Measurements from ENCODE around the gene GNAT1.

Gene GNAT1

DNA sequence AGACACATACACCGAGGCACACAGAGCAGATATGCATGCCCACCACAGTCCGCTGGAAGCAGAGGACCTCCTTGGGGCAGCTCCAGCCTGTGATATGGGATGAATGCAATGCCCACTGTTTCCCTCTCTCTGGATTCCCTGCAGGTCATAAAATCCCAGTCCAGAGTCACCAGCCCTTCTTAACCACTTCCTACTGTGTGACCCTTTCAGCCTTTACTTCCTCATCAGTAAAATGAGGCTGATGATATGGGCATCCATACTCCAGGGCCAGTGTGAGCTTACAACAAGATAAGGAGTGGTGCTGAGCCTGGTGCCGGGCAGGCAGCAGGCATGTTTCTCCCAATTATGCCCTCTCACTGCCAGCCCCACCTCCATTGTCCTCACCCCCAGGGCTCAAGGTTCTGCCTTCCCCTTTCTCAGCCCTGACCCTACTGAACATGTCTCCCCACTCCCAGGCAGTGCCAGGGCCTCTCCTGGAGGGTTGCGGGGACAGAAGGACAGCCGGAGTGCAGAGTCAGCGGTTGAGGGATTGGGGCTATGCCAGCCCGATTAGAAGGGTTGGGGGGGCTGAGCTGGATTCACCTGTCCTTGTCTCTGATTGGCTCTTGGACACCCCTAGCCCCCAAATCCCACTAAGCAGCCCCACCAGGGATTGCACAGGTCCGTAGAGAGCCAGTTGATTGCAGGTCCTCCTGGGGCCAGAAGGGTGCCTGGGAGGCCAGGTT lies at the start of gene GNAT1:
GNAT1 (plus strand) TSS at position 675 of the 725 bp plus-strand sequence. CDS start 116 bp downstream, outside the sequence.
- no peak for DNase-seq (ENCODE audit: low read depth in 2 of 2)

DNA sequence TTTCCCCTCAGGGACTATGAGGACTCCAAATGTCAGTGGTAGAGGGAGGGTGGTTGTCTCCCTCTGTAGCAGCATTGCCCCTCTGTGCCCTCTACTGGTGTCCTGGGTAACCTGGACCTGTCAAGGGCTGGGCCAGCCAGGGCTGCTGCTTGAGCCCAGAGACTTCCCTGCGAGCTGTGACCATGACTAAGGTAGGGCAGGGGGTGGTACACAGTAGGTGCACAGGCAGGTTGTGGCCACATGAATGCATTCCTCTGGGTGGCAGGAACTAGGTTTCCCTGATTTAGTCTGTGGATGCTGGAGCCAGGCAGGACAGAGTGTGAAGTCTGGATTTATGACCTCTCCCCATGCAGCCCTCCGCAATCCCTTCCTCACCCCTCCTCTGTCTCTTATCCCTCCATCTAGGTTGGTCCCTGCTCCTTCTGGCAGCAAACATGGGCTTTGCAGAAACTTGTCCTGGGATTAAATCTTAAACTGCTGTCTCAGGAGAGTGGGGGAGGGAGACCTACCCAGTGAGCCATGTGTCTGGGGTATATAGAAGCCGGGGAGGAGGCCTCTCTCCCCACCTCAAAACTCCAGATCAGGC lies 45.0 kb upstream of the GNAT1 start:
- no peak for DNase-seq (ENCODE audit: low read depth in 2 of 2)

DNA sequence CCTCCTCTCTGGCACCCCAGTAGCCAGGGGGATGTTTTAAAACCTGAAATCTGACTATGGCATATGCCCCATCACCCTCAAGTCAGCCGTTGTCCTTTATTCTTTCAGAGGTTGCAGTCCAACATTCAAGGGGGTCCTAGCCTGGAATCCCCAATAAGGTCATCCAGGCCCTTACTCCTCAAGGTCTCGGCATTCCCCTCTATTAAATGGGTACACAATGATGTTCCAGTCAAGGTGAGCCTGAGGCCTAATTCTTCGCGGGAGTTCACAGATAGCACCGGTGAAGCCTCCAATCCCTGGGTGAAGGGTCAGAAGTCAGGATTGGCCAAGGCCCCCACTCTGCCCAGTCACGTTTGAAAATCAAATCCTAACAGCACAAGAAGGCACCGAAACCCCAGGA lies 44.4 kb upstream of the GNAT1 start:
- DNase-seq (ENCODE audit: low read depth in 2 of 2), result no peak

DNA sequence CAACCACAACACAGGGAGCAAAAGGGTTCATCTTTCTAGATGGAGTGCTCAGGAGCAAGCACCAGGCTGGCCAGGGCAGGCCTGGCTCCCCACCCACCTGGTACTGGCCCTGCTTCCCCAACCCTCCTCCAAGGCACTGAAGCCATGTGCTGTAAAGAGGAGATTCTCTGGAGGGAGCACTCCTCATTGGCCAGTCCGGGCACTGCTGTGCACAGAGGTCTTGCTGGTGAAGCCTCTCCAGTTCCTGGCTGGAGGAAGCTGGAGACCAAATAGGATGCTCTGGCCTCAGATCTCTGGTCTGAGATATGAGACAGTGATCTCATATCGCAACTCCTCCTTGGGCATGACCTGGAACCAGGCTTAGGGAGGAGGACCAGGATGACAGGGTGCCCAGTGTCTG lies 44.0 kb upstream of the GNAT1 start:
- DNase-seq (ENCODE audit: low read depth in 2 of 2), result no peak

DNA sequence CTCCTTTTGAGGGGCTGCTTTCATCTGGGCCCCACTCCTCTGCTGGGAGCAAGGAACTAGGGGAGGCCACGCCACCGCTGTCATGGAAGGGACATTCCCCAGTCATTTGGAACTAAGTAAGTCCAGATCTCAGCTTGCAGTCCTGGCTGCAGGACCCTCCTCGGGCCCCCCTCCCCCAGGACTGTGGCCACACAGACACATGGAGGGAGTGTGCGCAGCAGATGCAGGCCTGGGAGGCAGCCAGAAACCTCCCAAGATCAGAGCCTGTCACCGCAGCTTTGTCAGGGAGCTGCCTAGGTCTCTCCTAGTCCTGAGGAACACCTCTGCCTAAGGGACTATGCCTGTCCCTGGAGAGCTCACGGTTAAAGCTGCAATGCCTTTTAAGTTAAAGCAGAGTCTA lies 43.5 kb upstream of the GNAT1 start:
- peak in 1 of 2 experiments; percentile 40 for DNase-seq (ENCODE audit: low read depth in 2 of 2)

DNA sequence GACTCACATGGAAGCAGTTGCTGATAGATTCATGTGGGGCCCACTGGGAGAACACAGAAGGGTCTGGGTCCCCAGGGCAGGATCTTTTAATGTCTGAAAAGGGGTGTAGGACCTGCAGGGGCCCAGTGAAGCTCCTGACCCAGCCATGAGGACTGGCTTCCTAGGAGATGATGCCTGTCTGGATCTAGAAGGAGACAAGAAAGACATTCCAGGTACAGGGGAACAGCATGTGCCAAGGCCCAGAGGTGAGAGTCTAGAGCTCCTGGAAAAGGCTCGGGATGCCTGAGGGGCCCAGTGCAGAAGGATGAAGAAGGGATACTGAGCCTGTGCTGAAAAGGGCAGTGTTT lies 41.0 kb upstream of the GNAT1 start:
- no peak for DNase-seq (ENCODE audit: low read depth in 2 of 2)

DNA sequence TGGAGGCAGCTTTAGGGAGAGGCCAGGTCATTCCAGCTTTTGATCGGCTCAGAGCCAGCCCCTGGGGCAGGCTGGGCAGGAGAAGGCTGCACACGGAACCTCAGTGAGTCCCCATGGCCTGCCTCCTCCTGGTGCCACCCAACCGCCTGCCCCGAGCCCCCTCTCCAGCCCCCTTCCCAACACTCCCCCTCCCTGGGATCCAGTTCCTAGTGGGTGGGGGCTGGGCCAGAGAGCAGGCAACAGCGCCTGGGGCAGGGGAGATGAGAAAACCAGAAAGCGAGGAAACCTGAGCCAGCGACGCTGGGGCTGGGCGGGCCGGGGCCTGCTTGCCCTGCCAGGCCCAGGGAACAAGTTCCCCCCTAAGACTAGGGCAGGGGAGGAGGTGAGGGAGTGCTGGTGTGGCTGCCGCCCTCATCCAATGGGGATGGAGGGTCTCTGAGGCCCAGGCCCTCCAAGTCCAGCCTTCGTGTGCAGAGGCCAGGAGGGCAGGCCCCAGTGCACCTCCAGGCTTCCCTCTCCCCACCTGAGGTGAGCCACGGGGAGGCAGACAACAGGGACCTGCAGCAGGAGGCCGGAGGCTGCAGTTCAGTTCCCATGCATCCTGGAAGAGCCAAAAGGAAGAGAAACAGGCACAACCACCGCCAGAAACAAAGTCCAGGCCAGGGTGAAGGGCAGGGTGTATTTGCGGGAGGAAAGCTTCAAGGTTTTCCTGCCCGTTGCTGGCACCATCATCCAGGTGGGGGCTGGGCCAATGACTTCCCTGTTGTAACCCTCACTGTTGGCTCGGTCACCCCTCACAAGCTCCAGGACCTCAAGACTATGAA lies 40.3 kb upstream of the GNAT1 start:
- DNase-seq (ENCODE audit: low read depth in 2 of 2), result no peak

DNA sequence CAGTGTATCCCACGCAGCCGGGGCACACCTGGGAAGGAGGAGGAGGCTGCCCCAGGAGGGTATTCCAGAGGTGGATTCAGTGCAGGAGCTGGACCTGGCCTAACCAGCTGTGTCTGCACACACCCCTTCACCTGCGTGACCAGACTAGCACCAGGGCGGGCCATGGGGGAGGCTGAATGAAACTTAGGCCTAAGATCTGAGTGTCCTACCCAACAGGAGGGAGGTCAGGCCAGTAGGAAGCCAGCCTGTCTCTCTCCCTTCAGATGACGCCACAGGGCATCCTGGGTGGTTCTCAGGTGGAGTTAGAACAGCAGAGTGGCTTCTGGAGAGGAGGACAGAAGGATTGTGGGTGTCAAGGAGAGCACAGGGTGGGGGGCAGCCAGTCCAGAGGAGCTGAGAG lies 39.7 kb upstream of the GNAT1 start:
- no peak for DNase-seq (ENCODE audit: low read depth in 2 of 2)

DNA sequence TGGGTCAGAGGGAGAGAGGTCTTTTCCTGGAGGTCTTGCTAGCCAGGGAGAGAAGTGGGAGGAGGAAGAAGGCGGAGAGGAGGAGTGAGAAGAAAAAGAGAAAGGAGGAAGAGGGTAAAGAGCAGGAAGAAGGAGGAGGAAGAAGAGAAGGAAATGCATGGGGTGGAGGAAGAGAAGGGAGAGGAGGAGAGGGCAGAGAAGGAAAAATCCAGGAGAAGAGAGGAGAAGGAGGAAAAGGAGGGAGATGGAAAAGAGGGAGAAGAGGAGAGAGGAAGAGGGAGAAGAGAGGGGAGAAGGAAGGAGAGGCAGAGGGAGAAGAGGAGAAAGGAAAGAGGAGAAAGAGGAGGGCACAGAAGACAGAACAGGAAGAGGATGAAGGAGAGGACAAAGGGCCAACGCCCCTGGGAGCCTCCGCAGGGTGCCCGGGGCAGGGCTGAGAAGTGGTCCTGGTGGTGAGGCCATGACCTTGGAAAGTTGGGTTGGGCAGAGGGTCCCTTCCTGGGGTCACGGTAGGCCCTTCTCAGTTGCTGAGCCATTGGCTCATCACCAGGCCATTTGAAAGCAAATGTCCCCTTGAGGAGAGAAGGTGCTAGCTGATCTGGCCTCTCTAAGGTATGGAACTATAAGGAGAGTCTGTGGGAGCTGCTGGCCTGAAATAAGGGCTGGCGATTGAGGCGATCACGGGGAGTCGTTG lies 37.5 kb upstream of the GNAT1 start:
- no peak for DNase-seq (ENCODE audit: low read depth in 2 of 2)

DNA sequence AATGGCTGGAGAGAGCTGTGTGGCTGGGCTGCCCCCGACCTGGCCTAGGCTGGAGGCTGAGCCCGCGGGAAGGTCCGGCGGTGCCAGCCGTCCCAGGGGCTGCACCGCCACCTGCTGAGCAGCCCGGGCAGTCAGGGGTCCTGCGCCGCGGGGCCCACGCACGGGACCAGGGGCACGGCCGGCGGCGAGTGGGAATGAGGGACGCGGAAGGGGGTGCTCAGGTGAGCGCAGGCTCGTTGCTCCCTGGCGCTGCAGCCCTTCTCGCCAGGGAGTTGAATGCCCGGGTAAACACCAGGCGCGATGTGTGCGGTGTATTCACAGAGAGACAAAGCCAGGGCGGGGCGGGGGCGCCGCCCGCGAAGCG lies 37.0 kb upstream of the GNAT1 start:
- DNase-seq (ENCODE audit: low read depth in 2 of 2), result no peak

DNA sequence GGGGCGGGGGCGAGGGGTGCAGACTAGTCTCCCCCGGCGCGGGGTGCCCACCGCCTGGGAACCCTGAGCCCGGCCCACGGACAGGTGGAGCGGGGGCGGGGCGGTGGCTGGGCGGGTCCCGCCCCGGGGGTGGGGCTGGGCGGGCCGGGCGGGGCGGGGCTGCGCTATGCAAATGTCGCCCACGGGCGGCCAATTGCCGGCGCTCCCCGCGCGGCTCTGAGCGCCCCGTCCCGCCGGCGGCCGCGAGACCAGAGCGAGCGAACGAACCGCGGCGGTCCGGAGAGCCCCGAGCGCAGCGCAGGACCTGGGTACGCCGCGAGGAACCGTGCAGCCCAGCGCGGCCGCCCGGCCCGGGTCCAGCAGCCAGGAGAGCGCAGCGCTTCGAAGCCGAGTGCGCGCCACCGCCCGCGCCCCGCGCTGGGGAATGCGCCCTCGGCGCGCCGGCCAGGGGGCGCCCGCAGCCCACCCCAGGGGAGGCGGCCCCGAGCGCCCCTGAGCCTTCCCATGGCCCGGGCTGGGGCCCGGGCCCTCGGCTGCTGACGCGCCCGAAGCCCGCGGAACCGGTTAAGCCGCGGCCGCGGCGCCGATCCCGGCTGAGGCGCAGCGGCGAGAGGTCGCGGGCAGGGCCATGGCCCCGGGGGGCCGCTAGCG lies 36.4 kb upstream of the GNAT1 start, which contains the start of gene SEMA3F:
SEMA3F (plus strand) TSS at position 485 of the 651 bp plus-strand sequence. CDS start 4,299 bp downstream, outside the sequence.
- peak in 1 of 2 experiments; percentile 16 for DNase-seq (ENCODE audit: low read depth in 2 of 2)

DNA sequence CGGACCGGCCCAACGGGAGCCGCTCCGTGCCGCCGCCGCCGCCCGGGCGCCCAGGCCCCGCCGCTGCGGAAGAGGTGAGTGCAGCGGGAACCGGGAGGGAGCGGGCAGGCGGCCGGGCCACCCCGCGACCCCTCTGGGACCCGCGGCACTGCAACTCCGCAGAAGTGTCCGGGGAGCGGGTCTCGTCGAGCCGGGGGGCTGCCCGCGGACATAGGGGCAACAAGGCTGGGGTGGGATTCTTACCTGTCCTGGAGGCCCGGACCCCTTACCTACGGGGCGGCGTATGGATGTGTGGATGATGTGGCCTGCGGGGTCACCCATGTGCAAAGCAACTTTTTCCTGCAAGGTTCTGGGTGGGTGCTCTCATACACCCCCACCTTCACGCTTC lies 35.9 kb upstream of the GNAT1 start:
- DNase-seq (ENCODE audit: low read depth in 2 of 2), result no peak

DNA sequence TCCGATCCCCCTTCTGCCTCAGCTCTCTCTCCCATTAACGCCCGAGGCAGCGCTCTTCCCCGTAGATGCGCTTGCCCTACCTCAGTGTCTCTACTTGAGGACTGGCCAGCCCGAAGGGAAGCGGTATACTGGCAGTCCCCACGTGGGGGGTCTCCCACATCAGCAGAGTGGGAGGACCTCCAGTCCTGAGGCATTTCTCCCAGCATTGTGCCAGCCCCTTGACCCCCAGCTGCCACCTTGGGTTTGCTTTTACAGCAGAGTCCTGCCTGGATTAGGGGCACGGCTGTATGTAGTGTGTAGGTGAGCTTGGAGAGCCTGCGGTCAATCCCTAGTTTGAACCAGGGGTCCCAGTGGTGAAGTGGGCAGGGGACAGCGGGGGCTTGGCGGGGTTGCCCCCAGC lies 35.5 kb upstream of the GNAT1 start:
- DNase-seq (ENCODE audit: low read depth in 2 of 2), result no peak

DNA sequence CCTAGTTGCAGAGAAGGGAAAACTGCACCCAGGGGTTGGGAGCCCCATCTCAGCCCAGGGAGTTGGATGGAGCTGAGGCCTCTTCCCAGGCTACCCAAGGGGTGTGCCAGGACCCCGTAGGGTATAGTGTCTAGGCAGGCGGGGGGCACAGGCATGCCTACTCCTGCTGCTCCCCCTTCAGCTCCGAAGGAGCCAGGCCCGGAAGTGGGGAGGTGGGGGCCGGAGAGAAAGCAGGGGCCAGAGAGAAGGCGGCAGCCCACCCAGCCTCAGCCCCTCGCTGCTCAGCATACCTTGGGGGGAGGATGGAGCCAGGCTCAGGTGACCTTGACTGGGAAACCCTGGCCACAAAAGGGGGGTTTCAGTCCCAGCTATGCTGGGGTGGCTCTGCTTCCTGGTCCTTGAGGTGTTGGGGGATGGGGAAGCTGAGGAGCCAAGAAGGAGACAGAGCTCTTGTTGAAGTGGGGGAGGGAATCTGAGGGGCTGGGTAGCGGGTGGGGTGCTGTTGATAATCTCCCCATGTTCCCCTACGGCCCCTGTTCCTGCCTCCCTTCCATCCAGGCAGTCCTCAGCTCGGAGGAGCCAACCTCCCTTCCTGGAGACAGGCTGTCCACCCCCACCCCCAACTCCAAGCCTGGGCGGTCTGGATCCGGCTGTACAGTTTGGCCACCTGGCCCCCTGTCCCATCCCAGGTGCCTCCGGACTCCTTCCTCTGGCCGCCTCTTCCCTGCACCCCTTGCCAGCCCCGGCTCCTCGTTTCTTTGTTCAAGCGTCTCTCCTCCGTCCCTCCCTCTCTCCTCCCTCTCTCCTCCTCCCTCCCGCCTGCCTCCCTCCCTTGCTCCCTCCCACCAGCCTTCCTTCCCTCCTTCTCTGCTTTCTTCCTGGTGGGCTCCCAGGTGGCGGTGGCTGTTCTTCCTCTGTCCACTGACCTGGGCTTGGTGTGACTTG lies 34.6 kb upstream of the GNAT1 start:
- DNase-seq (ENCODE audit: low read depth in 2 of 2), result peak in 1 of 2 experiments; percentile 12

DNA sequence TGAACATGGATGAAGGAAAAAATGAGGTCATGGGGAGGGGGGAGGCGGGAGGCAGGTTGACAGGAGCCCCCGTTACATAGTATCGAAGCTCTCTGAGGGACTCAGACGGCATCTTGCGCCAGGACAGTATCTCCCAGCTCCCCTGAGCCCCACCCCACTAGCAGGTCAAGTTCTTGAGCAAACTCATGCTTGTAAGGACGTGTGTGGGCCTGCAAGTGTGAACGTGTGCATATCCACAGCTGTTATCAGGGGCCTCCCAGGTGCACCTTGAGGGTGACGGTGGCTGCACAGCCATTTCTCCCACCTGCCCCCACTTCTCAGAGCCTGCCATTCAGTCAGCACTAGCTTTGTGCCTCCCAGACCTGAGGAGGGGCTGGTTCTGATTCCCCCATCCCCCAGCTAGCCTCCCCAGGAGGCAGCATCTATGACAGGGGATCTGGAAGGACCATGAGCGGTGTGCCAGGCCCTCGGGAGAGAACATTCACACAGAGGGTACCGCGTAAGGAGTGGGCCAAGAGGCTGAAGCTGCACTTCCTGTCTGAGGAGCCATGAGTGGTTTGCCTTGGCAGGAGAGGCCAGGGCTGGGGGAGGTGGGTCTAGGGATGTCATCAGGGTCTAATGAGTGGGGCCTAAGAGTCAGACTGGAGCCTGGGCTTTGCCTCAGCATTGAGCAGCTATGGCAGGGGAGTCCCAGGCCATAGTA lies 33.4 kb upstream of the GNAT1 start:
- no peak for DNase-seq (ENCODE audit: low read depth in 2 of 2)

DNA sequence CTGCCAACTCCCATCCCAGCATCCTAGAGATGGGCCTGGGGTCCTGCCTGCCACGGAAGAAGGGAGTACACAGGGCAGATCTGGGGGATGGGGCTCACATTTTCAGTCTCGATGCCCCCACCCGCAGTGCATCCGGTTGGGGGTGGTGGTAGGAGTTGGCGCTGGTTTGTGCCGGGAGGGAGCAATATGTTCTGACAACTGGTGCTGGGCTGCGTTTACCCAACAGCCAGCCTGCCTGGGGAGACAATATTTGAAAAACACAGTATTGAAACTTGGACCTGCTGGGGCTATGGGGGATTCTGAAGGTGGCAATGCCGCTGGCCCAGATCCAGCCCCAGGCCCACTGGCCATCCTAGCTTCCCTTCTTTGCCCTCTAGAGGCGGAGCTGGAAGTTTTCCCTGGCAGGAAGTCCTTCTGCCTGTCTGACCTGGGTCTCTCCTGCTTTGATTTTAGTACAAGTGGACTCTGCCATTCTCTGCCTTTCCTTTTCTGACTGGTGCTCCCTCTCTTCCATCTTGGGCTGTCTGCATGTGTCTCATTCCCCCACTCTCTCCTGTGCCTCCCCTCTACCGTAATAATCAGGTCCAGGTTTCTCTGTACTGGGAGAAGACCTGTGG lies 32.8 kb upstream of the GNAT1 start:
- DNase-seq (ENCODE audit: low read depth in 2 of 2), result no peak

DNA sequence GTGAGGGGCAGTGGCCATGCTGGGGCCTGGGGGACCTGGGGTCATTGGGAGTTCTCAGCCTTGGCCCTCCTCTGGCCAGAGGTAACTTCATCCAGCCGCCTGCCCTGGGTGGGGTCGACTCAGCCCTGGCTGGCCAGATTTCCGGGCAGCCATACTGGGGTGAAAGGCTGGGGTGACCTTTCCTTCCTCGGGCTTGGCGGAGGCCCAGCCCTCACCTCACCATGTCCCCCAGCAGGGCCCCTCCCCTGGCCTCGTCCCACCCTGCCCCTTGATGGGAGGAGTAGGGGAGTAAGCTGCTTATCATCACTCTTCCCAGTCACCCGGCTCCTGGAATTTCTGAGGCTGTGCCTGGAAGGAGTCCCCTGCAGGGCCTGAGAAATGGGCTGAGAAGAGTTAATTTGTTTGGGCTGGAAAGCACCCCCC lies 30.8 kb upstream of the GNAT1 start:
- DNase-seq (ENCODE audit: low read depth in 2 of 2), result no peak

DNA sequence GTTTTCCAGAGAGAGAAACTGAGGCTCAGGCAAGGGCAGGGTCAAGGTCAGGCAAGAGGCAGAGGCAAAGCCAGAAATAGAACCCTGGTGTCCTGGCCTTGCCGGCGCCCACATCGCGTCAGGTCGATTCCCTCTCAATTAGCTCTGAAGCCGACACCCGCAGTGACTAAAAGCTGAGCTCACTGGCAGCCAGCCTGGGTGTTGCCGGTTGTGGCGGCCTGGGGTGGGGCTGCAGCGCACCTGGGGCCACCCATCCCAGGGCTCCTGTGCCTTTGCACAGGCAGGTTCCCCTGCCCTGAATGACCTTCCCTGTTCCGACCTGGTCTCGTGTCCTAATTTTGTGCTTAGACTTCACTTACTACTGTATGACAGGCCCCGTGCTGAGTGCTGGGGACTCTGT lies 30.1 kb upstream of the GNAT1 start:
- DNase-seq (ENCODE audit: low read depth in 2 of 2), result no peak

All from fibroblast of skin of left quadriceps (primary cell).